IPS DF 6.9 (cell line): ENCODE measurements around the gene QKI.

Experiments
- DNase-seq: peaks from one replicate; pipeline ENCODE4 v3.0.0-alpha.2; 2013; ENCODE audit warnings: low read depth, low spot score
- H3K27ac ChIP-seq: one replicate; pipeline ENCODE4 v1.5.1; 2013; ENCODE audit warnings: low read length, control low read depth
- H3K27me3 ChIP-seq: 2 replicates; pipeline ENCODE4 v1.6.1; 2013; ENCODE audit warnings: mild to moderate bottlenecking, low read length; ENCODE audit not compliant: control insufficient read depth, insufficient read depth
- H3K36me3 ChIP-seq: 2 replicates; pipeline ENCODE4 v1.6.1; 2013; ENCODE audit warnings: low read length; ENCODE audit not compliant: control insufficient read depth, insufficient read depth
- H3K4me1 ChIP-seq: 2 replicates; pipeline ENCODE4 v1.6.1; 2013; ENCODE audit warnings: low read length; ENCODE audit not compliant: control insufficient read depth, insufficient read depth
- H3K4me3 ChIP-seq: 2 replicates; pipeline ENCODE4 v1.5.1; 2013; ENCODE audit warnings: mild to moderate bottlenecking, low read length
- H3K9me3 ChIP-seq: 2 replicates; pipeline ENCODE4 v1.6.1; 2013; ENCODE audit warnings: low read length, inconsistent platforms; ENCODE audit not compliant: control insufficient read depth, insufficient read depth
- WGBS: extraction: QIAGEN DNeasy Blood & Tissue Kit; methylation state at CpG from one replicate; pipeline ENCODE4 v1.1.7; 2013; ENCODE audit warnings: mixed read lengths, missing lambda C conversion rate; ENCODE audit not compliant: insufficient read length, insufficient coverage; 5-methylcytosine and 5-hydroxymethylcytosine counted together

Gene QKI

DNA sequence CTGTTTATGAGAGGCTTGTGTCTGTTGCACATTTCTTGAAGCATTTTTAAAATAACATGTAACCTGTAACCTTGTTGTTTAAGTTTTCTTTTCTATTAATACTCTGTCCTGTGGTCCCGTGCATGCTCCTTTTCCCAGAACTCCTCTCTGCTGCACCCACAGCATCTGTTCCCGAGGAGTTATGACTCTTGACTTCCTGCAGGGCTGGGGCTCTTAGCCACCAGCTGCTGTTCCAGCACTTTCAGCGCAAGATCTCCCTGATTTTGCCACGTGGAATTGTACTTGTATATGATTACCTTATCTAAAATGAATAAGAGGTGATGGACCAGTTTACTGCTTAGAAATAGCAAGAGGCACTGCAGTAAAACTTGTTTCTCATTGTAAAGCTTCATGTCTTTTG lies 150.6 kb downstream of the QKI start:
- Histone ChIP-seq H3K4me3 (no peak overlapping the region), H3K36me3 (peaks cover 2% of the 10 kb centered on the region; the same call in 1 of the 2 replicates), H3K9me3 (no peaks in the 10 kb centered on the region), H3K27me3 (no peaks in the 10 kb centered on the region; the same call in 1 of the 2 replicates), H3K27ac (no peak overlapping the region), H3K4me1 (peaks cover 2% of the 10 kb centered on the region; the same call in 1 of the 2 replicates)
- no CpG with 5 or more reads among the region's 4 CpGs for whole genome bisulfite sequencing
- no peak for DNase-seq

DNA sequence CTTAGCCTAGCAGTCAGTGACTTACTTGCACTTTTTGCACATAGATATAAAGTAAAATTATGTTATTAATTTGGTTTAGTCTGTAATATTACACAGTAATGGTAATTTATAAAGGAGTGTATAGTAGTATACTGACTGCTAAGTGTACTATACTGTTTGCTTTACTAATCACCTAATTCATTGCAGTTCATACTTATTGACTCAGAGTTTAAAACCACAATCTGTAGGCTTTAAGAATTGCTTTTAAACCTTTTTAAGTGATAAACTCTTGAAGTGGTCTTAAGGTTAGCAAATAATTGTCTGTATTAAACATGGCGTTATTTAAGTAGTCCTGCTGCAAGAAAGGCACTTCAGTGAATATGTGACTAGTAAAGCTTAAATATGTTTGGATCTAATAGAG lies 151.5 kb downstream of the QKI start:
- Histone ChIP-seq H3K9me3 (no peaks in the 10 kb centered on the region), H3K27me3 (no peaks in the 10 kb centered on the region), H3K4me1 (peaks cover 2% of the 10 kb centered on the region; the same call in 1 of the 2 replicates), H3K4me3 (no peak overlapping the region), H3K36me3 (peaks cover 2% of the 10 kb centered on the region; the same call in 1 of the 2 replicates), H3K27ac (no peak overlapping the region)
- DNase-seq: no peak
- WGBS: no CpG with 5 or more reads among the region's 1 CpG

- Histone ChIP-seq H3K27ac (no peak overlapping the region), H3K9me3 (no peaks in the 10 kb centered on the region), H3K4me3 (no peak overlapping the region), H3K36me3 (peaks cover 2% of the 10 kb centered on the region; the same call in 1 of the 2 replicates), H3K4me1 (peaks cover under 1% of the 10 kb centered on the region; the same call in 1 of the 2 replicates), H3K27me3 (no peaks in the 10 kb centered on the region)
- DNase-seq: no peak
- WGBS: no CpG with 5 or more reads among the region's 4 CpGs
Measured at GRCh38 chr6:163568275-163568674, 153.8 kb downstream of the QKI start.

DNA sequence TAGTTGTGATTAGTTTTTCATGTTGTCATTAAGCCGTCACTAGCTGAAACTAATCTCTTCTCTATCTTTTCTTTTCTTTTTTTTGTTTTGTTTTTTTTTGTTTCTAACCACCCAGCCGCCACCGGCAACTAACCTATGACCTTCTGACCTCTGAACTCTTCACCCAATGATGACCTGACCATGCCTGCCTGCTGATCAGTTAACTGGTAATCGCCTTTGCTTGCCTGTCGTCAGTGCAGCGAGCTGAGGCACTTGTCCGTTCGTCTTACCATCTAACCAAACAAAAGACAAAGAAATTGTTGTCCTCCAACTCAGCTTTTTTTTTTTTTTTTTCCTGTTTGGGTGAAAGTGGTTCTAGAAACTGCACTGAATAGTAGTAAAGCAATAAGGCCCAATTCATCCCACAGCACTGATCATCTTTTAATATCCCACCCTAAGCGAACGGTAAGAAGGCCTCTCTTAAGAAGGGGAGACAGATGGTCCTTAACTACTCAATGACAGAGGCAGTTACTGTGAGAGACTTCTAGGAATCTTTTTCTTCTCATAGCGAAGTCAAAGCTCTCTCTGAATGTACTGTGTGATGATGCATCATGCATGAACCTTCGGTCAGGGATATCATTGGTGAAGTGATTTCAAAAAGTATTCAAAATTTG lies 156.2 kb downstream of the QKI start:
- no peaks in the 10 kb centered on the region for H3K9me3 ChIP-seq
- H3K27ac ChIP-seq: no peak overlapping the region
- H3K4me3 ChIP-seq: no peak overlapping the region
- WGBS: no CpG with 5 or more reads among the region's 12 CpGs
- H3K27me3 ChIP-seq: no peaks in the 10 kb centered on the region
- H3K4me1 ChIP-seq: no peaks in the 10 kb centered on the region; the same call in 1 of the 2 replicates
- DNase-seq: no peak
- no peaks in the 10 kb centered on the region for H3K36me3 ChIP-seq

GRCh38 chr6:163571730-163572129 lies 157.2 kb downstream of the QKI start:
- H3K4me3 ChIP-seq: no peak overlapping the region
- WGBS: no CpG with 5 or more reads among the region's 2 CpGs
- H3K27me3 ChIP-seq: no peaks in the 10 kb centered on the region
- H3K4me1 ChIP-seq: no peaks in the 10 kb centered on the region; the same call in 1 of the 2 replicates
- H3K9me3 ChIP-seq: no peaks in the 10 kb centered on the region
- no peak overlapping the region for H3K27ac ChIP-seq
- no peak for DNase-seq
- no peaks in the 10 kb centered on the region for H3K36me3 ChIP-seq

GRCh38 chr6:163572612-163573011 lies 158.1 kb downstream of the QKI start:
- Histone ChIP-seq H3K4me1 (no peaks in the 10 kb centered on the region; the same call in 1 of the 2 replicates), H3K4me3 (no peak overlapping the region), H3K36me3 (no peaks in the 10 kb centered on the region), H3K27ac (no peak overlapping the region), H3K9me3 (no peaks in the 10 kb centered on the region), H3K27me3 (no peaks in the 10 kb centered on the region)
- DNase-seq: no peak
- no CpG with 5 or more reads among the region's 5 CpGs for WGBS

DNA sequence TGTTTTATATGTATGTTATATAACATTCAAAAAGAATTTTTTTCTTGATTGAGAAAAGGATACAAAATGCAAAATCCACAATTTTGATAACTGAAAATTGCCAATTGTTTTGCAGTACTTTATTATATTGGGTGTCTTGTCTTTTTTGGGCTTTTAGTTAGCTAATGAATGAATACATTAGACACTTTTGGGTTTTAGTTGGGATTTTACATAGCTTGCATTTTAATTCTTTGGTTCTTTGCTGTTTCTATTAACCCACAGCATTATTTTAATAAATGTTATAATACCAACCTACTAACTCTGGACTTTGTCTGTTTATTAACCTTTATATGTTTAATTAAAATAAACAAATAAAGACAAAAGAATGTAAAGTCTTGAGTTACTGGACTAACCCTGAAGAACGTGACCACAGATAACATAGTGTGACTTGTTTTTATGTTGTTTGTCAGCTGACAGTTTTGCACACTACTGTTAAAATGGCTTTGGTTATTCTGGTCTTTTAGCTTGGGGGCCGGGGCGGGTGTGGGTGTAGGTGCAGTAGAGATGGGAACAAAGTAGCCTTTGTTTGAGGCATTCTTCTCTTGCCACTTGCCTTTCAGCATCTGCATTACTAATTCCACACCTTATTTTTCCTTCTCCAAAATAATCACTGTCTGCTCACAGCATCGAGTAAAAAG lies 159.1 kb downstream of the QKI start:
- no CpG with 5 or more reads among the region's 4 CpGs for WGBS
- DNase-seq: no peak
- Histone ChIP-seq H3K36me3 (no peaks in the 10 kb centered on the region), H3K4me1 (no peaks in the 10 kb centered on the region; the same call in 1 of the 2 replicates), H3K9me3 (no peaks in the 10 kb centered on the region), H3K27ac (no peak overlapping the region), H3K4me3 (no peak overlapping the region), H3K27me3 (no peaks in the 10 kb centered on the region)

- Histone ChIP-seq H3K36me3 (no peaks in the 10 kb centered on the region), H3K27ac (no peak overlapping the region), H3K9me3 (no peaks in the 10 kb centered on the region), H3K27me3 (no peaks in the 10 kb centered on the region), H3K4me1 (no peaks in the 10 kb centered on the region; the same call in 1 of the 2 replicates), H3K4me3 (no peak overlapping the region)
- no peak for DNase-seq
- WGBS: no CpG with 5 or more reads among the region's 4 CpGs
Measured at GRCh38 chr6:163576114-163576513, 161.6 kb downstream of the QKI start.

DNA sequence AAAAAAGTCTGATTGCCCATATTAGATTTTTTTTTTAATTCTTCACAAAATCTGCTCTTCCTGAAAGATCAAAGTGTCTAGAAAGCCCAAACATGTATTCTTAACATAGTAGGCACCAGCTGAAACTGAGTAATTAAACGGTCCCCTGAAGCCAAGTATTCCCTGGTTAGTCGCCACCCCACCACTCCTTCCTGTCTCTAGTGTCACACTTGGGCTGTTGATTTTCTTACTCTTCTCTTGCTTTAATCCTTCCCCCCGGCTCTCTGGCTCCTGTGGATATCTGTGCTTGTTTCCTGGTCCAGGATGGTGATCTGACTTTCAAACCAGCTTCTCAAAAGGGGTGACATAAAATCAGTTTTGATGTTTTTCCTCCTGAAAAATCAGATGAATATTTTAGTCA lies 162.9 kb downstream of the QKI start:
- no CpG with 5 or more reads among the region's 3 CpGs for WGBS

DNA sequence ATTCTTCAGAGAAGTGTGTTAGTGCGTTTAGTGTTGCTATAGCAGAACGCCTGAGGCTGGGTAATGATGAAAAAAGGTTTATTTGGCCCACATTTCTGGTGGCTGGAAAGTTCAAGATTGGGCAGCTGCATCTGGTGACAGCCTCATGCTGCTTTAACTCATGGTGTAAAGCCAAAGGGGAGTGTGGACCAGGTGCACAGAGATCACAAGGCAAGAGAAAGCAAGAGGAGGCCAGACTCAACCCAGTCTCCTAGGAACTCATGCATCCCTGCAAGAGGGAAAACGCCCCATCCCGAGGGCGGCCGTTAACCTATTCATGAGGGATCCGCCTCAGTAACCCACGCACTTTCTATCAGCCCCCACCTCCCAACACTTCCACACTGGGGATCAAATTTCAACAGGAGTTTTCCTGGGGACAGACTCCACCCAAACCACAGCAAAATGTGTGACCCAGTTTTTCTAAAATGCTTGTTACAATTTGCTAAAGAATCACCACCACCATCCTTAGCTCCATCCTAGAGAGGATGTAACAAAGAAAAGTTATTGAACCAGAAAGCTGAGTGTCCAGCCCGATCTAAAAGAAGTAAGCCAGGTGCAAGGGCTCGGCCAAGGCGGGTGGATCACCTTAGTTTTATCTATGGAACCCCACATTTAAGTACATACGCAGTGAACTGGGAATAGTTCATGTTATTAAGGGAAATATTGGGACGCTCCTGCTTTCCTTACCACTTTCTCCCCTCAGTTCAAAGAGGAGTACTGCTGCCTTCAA lies 164.8 kb downstream of the QKI start:
- Histone ChIP-seq H3K36me3 (no peaks in the 10 kb centered on the region), H3K4me3 (no peak overlapping the region), H3K27me3 (no peaks in the 10 kb centered on the region), H3K4me1 (no peaks in the 10 kb centered on the region; the same call in 1 of the 2 replicates), H3K9me3 (no peaks in the 10 kb centered on the region), H3K27ac (no peak overlapping the region)
- WGBS: no CpG with 5 or more reads among the region's 13 CpGs
- DNase-seq: no peak

More for the DNA sequence above, 162.9 kb downstream of the QKI start:
- Histone ChIP-seq H3K4me1 (no peaks in the 10 kb centered on the region; the same call in 1 of the 2 replicates), H3K27ac (no peak overlapping the region), H3K4me3 (no peak overlapping the region), H3K27me3 (no peaks in the 10 kb centered on the region), H3K9me3 (no peaks in the 10 kb centered on the region), H3K36me3 (no peaks in the 10 kb centered on the region)
- no peak for DNase-seq
